BLaER1 (cell line): Measurements from ENCODE around the gene ENDOD1.

ENCODE experiments used
- H3K27ac ChIP-seq: shearing (Covaris generic); formaldehyde crosslinking; 2 replicates; pipeline ENCODE4 v1.8.1; 2022
- H3K27me3 ChIP-seq: shearing (Covaris generic); formaldehyde crosslinking; 2 replicates; pipeline ENCODE4 v1.8.1; 2022
- H3K36me3 ChIP-seq: shearing (Covaris generic); formaldehyde crosslinking; 2 replicates; pipeline ENCODE4 v1.8.1; 2022
- H3K4me1 ChIP-seq: shearing (Covaris generic); formaldehyde crosslinking; 2 replicates; pipeline ENCODE4 v1.8.1; 2022
- H3K4me2 ChIP-seq: shearing (Covaris generic); formaldehyde crosslinking; 2 replicates; pipeline ENCODE4 v1.8.1; 2022
- H3K4me3 ChIP-seq: shearing (Covaris generic); formaldehyde crosslinking; 2 replicates; pipeline ENCODE4 v1.8.1; 2022
- H3K9ac ChIP-seq: shearing (Covaris generic); formaldehyde crosslinking; 2 replicates; pipeline ENCODE4 v1.8.1; 2022
- H3K9me3 ChIP-seq: shearing (Covaris generic); formaldehyde crosslinking; 2 replicates; pipeline ENCODE4 v1.8.1; 2022
- H4K20me1 ChIP-seq: shearing (Covaris generic); formaldehyde crosslinking; 2 replicates; pipeline ENCODE4 v1.8.1; 2022
- Cebpa-rat ChIP-seq: shearing (Covaris generic); IDR thresholded peaks from 2 replicates; pipeline ENCODE4 v1.8.1; 2022

ENDOD1 gene

GRCh38 chr11:95137299-95137698 lies 47.7 kb downstream of the ENDOD1 start:
- Histone ChIP-seq H3K4me1 (peaks cover 5% of the 10 kb centered on the region), H3K36me3 (peaks cover 34% of the 10 kb centered on the region), H4K20me1 (peaks cover 14% of the 10 kb centered on the region; the same call in 1 of the 2 replicates), H3K27me3 (no peaks in the 10 kb centered on the region), H3K4me3 (no peak overlapping the region), H3K27ac (no peak overlapping the region), H3K9me3 (no peaks in the 10 kb centered on the region), H3K9ac (no peak overlapping the region), H3K4me2 (no peak overlapping the region)
- no peak for TF ChIP-seq Cebpa-rat

DNA sequence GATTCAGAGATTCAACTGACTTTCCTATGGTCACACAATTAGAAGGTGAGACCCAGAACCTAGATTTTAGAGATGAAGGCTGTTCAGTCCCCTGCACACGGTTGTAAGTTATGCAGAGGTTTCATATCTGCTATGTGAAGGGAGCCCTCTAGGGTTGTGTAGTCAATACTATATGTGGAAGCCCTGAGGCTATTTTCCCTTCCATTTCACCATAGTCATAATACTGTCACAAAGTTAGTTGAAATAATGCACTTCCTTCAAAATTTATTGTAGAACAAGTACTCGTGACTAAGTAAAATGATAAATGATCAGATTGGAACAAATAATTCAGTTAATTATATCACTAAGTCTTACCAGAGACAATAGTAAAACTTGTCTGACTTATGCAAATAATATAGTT lies 48.8 kb downstream of the ENDOD1 start:
- no peak overlapping the region for H3K4me2 ChIP-seq
- peaks cover 11% of the 10 kb centered on the region; the same call in 1 of the 2 replicates for H4K20me1 ChIP-seq
- no peak overlapping the region for H3K9ac ChIP-seq
- peaks cover 13% of the 10 kb centered on the region for H3K4me1 ChIP-seq
- TF ChIP-seq Cebpa-rat = no peak
- H3K9me3 ChIP-seq = no peaks in the 10 kb centered on the region
- H3K36me3 ChIP-seq = peaks cover 22% of the 10 kb centered on the region
- H3K27me3 ChIP-seq = no peaks in the 10 kb centered on the region
- no peak overlapping the region for H3K4me3 ChIP-seq
- no peak overlapping the region for H3K27ac ChIP-seq

GRCh38 chr11:95140397-95141033 lies 50.9 kb downstream of the ENDOD1 start:
- Histone ChIP-seq H3K4me2 (no peak overlapping the region), H4K20me1 (peaks cover 11% of the 10 kb centered on the region; the same call in 1 of the 2 replicates), H3K9me3 (no peaks in the 10 kb centered on the region), H3K9ac (no peak overlapping the region), H3K27me3 (no peaks in the 10 kb centered on the region), H3K4me1 (peaks cover 27% of the 10 kb centered on the region), H3K4me3 (no peak overlapping the region), H3K27ac (no peak overlapping the region), H3K36me3 (0 out of 2 replicates have a peak, but pooled peaks cover 7% of the 10 kb centered on the region)
- no peak for TF ChIP-seq Cebpa-rat

DNA sequence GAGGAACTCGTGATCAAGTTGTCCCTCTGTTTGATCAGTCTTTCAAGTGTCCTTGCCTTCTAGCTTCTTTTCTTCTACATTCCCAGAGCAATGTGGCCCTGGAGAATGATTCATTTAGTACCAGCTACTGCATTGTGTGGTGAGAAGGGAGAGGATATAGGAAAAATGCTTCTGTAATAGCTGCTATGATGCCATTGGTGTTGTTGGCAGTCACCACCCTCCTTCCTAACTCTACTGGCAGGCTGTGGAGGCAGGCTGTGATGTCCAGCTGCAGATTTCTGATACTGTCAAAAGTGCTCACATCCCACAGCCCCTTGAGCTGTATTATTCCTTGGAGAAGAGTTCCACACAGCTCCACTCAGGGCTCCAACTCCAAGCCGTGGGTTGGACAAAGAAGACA lies 52.8 kb downstream of the ENDOD1 start:
- H3K27ac ChIP-seq = no peak overlapping the region
- H3K4me1 ChIP-seq = peaks cover 27% of the 10 kb centered on the region
- H3K9me3 ChIP-seq = no peaks in the 10 kb centered on the region
- no peak overlapping the region for H3K4me3 ChIP-seq
- no peaks in the 10 kb centered on the region for H3K36me3 ChIP-seq
- peak overlapping the region; percentile 54 for H3K4me2 ChIP-seq
- H3K9ac ChIP-seq = no peak overlapping the region
- no peak for TF ChIP-seq Cebpa-rat
- peaks cover 9% of the 10 kb centered on the region; the same call in 1 of the 2 replicates for H4K20me1 ChIP-seq
- no peaks in the 10 kb centered on the region for H3K27me3 ChIP-seq

- TF ChIP-seq Cebpa-rat = no peak
- Histone ChIP-seq H3K4me2 (peak overlapping the region; percentile 54), H3K27me3 (no peaks in the 10 kb centered on the region)
Observed at GRCh38 chr11:95143106-95143681, 53.5 kb downstream of the ENDOD1 start.

GRCh38 chr11:95144313-95145235 lies 54.9 kb downstream of the ENDOD1 start:
- Histone ChIP-seq H3K36me3 (no peaks in the 10 kb centered on the region), H3K4me2 (peak overlapping the region; percentile 54), H3K4me1 (peaks cover 34% of the 10 kb centered on the region), H3K9ac (no peak overlapping the region), H3K9me3 (no peaks in the 10 kb centered on the region), H3K4me3 (no peak overlapping the region), H3K27me3 (no peaks in the 10 kb centered on the region), H3K27ac (no peak overlapping the region), H4K20me1 (no peaks in the 10 kb centered on the region)
- TF ChIP-seq Cebpa-rat = no peak

More at GRCh38 chr11:95143106-95143681, 53.5 kb downstream of the ENDOD1 start:
- H4K20me1 ChIP-seq = peaks cover 1% of the 10 kb centered on the region; the same call in 1 of the 2 replicates
- H3K9ac ChIP-seq = no peak overlapping the region
- no peaks in the 10 kb centered on the region for H3K9me3 ChIP-seq
- H3K4me1 ChIP-seq = peaks cover 27% of the 10 kb centered on the region
- H3K27ac ChIP-seq = no peak overlapping the region
- no peaks in the 10 kb centered on the region for H3K36me3 ChIP-seq
- no peak overlapping the region for H3K4me3 ChIP-seq

- peaks cover 43% of the 10 kb centered on the region for H3K4me1 ChIP-seq
- peaks cover 9% of the 10 kb centered on the region; the same call in 1 of the 2 replicates for H3K27me3 ChIP-seq
- no peaks in the 10 kb centered on the region for H4K20me1 ChIP-seq
- no peak overlapping the region for H3K27ac ChIP-seq
- no peak overlapping the region for H3K4me3 ChIP-seq
- H3K9me3 ChIP-seq = no peaks in the 10 kb centered on the region
- H3K36me3 ChIP-seq = no peaks in the 10 kb centered on the region
- TF ChIP-seq Cebpa-rat = 0 out of 2 replicates have a peak, but pooled peaks have one; percentile 14
- no peak overlapping the region for H3K4me2 ChIP-seq
- H3K9ac ChIP-seq = no peak overlapping the region
Observed at GRCh38 chr11:95145430-95146060, 55.9 kb downstream of the ENDOD1 start.

DNA sequence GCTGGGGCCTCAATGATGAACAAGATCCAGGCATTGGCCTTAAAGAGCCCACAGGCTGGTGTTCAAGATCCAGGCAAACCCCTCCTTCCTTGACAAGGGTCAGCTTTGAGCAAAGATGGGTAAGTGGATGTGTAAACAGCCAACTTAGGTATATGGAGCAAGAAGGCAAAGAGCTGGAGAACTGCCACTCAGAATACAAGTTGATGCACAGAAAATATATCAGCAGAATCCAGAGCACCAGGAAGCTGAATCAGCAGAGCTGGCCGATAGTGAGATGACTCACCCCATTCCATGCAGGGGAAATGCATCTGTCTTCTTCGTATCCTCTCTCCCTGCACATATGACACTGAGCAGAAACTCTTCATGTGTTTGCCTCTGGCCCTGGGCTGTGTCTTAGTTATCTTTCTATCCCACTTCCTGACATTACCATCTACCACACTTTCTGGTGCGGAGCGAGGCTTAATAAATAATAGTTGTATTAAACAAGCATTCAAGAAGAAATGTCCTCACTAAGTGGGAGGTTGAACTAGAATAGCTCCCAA lies 57.8 kb downstream of the ENDOD1 start:
- H3K4me3 ChIP-seq = no peak overlapping the region
- H3K4me2 ChIP-seq = no peak overlapping the region
- H4K20me1 ChIP-seq = no peaks in the 10 kb centered on the region
- no peak for TF ChIP-seq Cebpa-rat
- H3K27ac ChIP-seq = no peak overlapping the region
- H3K27me3 ChIP-seq = peaks cover 14% of the 10 kb centered on the region; the same call in 1 of the 2 replicates
- H3K4me1 ChIP-seq = peaks cover 56% of the 10 kb centered on the region
- H3K9ac ChIP-seq = no peak overlapping the region
- no peaks in the 10 kb centered on the region for H3K9me3 ChIP-seq
- H3K36me3 ChIP-seq = no peaks in the 10 kb centered on the region

GRCh38 chr11:95148406-95148805 lies 58.8 kb downstream of the ENDOD1 start:
- Histone ChIP-seq H3K4me2 (no peak overlapping the region), H3K9ac (no peak overlapping the region), H3K27ac (no peak overlapping the region), H3K9me3 (no peaks in the 10 kb centered on the region), H3K27me3 (peaks cover 14% of the 10 kb centered on the region; the same call in 1 of the 2 replicates), H4K20me1 (no peaks in the 10 kb centered on the region), H3K36me3 (no peaks in the 10 kb centered on the region), H3K4me3 (no peak overlapping the region), H3K4me1 (peaks cover 54% of the 10 kb centered on the region)
- no peak for TF ChIP-seq Cebpa-rat
